GM10248 (cell line): ENCODE data around the gene PHACTR3.

ENCODE experiments used
- CTCF ChIA-PET: fragments of 300-600 bp; sonication (Branson Sonifier 250); formaldehyde crosslinking; extraction: SDS; loops from one replicate; lab custom pipeline; 2021; ENCODE audit warnings: antibody characterized with exemption; lab: Yijun Ruan, JAX
- POLR2A ChIA-PET: fragments of 350-650 bp; sonication (Branson Sonifier 250); formaldehyde crosslinking; extraction: SDS; loops from one replicate; lab custom pipeline; 2020; ENCODE audit warnings: antibody characterized with exemption; lab: Yijun Ruan, JAX
- DNase-seq: peaks from one replicate; pipeline ENCODE4 v3.0.0; 2012; ENCODE audit errors: extremely low spot score
- TF ChIP-seq, protein P1 (sequence below): IDR thresholded peaks from 2 replicates; pipeline ENCODE4 v1.5.1; 2012; ENCODE audit warnings: mild to moderate bottlenecking, low read depth; ENCODE audit errors: extremely low read depth, missing control alignments, control extremely low read depth

PHACTR3 gene

DNA sequence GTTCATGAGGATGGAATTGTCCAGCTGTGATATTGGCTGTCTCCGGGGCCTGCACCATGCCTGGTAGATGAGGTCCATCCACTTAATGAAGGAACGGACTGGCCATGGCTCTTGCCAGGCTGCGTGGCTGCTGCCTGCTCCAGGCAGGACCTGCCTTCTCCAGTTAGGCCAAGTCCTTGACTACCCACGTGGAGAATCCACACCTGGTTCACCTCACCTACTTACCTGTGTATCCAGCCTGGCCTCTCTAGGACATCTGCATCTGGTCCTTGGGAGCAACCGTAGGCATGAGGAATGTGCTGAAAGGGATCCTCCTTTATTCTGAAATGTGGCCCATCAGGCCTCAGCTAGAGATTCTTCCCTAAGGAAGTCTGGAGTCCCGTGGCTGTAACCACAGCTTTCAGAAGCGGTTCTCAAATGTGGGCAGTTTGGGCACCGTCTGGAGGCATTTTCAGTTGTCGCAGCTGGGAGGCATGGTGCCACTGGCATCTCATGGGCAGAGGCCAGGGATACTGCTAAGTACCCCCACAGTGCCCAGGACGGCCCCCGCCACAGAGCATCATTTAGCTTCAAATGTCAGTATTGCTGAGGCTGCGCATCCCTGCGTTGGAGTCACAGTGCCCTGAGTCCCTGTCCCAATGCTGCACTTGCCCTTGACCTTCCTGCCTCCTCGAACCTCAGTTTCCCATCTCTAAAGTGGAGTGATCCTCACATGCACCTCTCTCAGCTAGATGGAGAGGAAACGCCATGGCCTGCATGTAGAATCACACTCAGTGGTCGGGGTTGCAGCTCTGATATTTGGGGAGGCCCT is 67.5 kb downstream of the PHACTR3 start:
- no peak for DNase-seq
- POLR2A ChIA-PET: no interaction called here
- CTCF ChIA-PET: no interaction called here
- TF ChIP-seq, protein P1, sequence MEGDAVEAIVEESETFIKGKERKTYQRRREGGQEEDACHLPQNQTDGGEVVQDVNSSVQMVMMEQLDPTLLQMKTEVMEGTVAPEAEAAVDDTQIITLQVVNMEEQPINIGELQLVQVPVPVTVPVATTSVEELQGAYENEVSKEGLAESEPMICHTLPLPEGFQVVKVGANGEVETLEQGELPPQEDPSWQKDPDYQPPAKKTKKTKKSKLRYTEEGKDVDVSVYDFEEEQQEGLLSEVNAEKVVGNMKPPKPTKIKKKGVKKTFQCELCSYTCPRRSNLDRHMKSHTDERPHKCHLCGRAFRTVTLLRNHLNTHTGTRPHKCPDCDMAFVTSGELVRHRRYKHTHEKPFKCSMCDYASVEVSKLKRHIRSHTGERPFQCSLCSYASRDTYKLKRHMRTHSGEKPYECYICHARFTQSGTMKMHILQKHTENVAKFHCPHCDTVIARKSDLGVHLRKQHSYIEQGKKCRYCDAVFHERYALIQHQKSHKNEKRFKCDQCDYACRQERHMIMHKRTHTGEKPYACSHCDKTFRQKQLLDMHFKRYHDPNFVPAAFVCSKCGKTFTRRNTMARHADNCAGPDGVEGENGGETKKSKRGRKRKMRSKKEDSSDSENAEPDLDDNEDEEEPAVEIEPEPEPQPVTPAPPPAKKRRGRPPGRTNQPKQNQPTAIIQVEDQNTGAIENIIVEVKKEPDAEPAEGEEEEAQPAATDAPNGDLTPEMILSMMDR: no peak

DNA sequence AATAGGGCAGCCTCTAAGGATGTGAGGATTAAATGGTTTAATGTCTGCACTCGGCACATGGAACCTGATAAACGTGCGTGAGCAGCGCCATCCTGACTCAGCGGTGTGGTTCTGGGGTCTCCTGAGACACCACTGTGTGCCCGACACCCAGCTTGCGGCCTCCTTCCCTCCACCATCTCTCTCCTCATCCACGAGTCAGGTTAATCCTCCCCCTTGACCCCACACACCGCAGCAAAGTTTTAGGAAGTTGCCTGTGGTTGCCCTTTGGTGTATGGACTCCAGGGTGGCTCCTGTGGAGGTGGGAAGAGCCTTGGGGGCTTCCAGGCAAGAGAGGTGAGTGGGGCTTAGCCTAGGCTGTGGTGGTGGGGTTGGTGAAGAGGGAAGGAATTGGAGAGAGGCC is 68.2 kb downstream of the PHACTR3 start:
- POLR2A ChIA-PET: no interaction called here
- TF ChIP-seq, protein P1: no peak
- CTCF ChIA-PET: no interaction called here
- no peak for DNase-seq

DNA sequence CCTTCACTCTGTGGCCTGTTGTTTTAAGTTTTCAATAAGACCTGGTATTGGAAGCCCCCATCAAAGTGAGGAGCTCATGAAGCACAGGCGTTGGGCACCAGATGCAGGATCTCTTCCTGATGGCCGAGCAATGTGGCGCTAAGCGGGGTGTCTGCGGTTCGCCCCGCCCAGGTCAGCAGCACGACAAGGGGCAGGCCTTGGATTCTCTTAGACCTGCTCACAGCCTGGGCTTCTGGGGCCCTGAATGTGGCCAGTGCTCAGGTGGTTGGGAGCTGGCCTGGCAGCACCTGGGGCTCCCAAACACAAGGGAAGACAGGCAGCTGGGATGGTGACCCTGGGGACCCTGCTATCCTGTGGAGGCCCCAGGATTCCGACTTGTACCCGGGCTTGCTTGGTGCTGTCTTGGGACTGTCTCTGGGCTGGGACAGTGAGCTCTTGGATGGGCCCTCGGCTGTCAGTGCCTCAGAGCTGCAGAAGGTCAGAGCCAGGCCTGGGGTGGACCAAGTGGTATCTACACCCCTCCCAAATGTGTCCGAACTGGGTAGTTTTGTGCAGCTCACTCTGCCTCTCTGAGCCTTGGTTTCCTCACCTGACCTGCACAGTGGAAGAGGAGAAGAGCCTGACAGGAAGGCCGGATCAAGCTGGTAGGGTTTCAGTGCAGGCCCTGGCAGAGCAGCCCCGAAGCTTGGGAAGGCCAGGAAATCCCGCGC is 69.1 kb downstream of the PHACTR3 start:
- DNase-seq: no peak
- TF ChIP-seq, protein P1: no peak
- POLR2A ChIA-PET: no interaction called here
- CTCF ChIA-PET: no interaction called here

DNA sequence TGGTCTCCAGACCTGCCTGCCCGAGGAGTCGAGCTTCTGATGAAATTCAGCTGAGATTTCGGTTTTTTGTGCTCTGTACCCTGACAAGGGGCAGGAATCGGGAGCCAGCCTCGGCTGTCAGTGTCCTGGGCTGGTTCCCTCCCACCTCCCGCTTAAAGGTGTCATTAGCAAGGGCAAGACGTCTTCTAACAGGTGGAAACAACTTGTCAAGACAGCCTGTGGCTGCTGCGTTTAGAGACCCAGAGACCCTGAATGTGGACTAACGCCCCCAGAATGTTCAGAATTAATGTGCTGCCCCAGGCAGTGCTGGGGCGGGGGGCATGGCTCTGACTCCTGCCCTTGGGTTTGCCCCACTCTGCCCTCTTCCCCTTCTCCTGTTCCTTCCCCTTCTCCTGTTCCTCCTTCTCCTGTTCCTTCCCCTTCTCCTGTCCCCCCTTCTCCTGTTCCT is 69.7 kb downstream of the PHACTR3 start:
- DNase-seq: no peak
- ChIA-PET POLR2A (no interaction called here), CTCF (no interaction called here)
- TF ChIP-seq, protein P1: no peak

DNA sequence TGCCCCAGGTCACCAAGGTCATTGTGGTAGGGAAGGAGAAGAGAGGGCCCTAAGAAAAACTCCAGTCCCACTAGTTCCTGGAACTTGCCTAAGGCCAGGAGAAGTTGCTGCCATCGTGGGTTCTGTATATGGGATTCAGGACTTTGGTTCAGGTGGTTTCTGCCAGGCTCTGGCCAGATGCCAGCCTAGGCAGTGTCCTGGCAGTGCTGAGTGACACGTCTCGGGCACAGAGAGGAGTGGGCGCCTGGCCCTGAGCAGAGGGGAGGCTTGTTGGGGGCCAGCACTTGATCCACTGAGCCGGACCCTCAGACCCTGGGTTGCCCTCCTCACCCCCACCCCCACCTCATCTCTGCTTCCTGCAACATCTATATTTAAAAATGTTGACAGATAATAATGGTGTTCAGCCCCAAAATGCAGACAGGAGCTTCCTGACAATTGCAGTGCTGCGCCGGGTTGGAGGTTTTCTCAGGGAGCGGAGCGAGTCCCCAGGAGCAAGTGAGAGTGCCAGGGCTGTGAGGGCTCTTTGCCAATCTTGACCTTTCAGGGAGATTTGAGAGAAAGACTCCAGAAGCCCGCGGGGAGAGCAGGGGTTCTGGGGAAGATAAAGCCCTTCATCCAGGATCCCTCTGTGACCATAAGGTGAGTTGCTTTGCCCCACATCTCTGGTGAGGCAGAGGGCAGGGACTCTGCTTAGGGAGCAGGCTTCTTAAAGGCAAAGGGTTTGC is 71.9 kb downstream of the PHACTR3 start:
- no peak for DNase-seq
- TF ChIP-seq, protein P1: no peak
- CTCF ChIA-PET: no interaction called here
- POLR2A ChIA-PET: no interaction called here

DNA sequence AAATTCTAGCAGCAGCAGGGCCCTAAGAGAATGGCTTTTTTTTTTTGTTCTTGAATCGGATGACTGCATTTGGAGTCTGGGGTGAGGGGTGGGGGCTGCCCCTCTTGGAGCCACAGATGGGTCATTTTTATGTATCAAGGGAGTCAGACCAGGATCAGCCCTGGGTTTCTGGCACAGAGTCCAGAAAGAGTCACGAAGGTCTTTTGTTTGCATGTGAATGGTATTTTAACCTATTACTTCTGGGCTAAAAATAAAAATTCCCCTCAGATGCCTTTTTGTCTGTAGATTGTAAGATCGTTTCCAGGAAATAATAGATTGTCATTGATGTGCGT is 72.5 kb downstream of the PHACTR3 start:
- CTCF ChIA-PET: no interaction called here
- no peak for DNase-seq
- POLR2A ChIA-PET: no interaction called here
- TF ChIP-seq, protein P1: no peak
